Astrocyte (in vitro differentiated cells and primary cell): ENCODE data around the gene TEC.

ENCODE experiments used
- EZH2 ChIP-seq: IDR thresholded peaks from 2 replicates; pipeline ENCODE4 v1.6.1; 2012; ENCODE audit warnings: mild to moderate bottlenecking, low read length, inconsistent platforms; ENCODE audit not compliant: insufficient read depth
- TF ChIP-seq, protein P1 (sequence below): IDR thresholded peaks from 2 replicates; pipeline ENCODE4 v1.5.1; 2011; ENCODE audit warnings: low read depth, mild to moderate bottlenecking, inconsistent platforms, low read length, moderate library complexity; ENCODE audit not compliant: insufficient read depth

DNA sequence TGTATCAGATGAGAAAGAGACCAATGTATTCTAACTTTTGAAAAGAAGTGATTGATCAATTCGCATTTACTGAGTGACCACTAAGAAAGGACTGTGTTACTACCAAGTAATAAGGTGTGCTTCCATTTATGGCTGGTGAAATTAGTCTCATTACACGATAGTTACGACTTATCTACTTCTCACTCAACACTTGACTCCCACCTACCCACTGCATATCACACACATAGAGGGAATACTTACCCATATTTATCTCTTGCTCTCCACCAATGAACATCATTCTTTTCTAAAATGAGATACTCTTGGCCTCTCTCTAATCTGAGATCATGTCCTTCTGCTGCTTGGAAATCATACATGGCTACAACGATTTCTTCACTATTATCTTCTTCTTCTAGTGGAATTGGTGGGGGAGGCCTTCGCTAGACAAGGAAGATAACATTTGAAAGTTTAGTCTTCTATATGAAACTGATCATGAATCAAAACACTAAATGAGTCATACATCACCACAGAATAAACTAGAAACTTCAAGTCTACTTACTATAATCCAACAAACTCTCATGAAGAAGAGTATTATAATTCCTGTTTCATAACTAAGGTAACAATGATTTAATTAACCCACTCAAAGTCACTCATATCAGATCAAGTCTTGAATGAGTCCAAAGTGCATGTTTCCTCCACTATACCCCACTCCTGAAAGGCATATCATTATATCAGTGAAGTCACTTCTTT lies 101.9 kb downstream of the TEC start:
- TF ChIP-seq, protein P1, sequence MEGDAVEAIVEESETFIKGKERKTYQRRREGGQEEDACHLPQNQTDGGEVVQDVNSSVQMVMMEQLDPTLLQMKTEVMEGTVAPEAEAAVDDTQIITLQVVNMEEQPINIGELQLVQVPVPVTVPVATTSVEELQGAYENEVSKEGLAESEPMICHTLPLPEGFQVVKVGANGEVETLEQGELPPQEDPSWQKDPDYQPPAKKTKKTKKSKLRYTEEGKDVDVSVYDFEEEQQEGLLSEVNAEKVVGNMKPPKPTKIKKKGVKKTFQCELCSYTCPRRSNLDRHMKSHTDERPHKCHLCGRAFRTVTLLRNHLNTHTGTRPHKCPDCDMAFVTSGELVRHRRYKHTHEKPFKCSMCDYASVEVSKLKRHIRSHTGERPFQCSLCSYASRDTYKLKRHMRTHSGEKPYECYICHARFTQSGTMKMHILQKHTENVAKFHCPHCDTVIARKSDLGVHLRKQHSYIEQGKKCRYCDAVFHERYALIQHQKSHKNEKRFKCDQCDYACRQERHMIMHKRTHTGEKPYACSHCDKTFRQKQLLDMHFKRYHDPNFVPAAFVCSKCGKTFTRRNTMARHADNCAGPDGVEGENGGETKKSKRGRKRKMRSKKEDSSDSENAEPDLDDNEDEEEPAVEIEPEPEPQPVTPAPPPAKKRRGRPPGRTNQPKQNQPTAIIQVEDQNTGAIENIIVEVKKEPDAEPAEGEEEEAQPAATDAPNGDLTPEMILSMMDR: no peak
- no peak for TF ChIP-seq EZH2
